ENCODE data around the gene MAGI2. TPM values are rescaled to one million over a fixed set of nuclear protein-coding genes. Genes with fewer than 3 reads are reported as not detected.
A peak's percentile ranks its signal among the peaks of the same experiment; 100 is the strongest.

The MAGI2 gene
- total RNA-seq, 2 donors from 2014 or later = 10.3 to 19.2 TPM

DNA sequence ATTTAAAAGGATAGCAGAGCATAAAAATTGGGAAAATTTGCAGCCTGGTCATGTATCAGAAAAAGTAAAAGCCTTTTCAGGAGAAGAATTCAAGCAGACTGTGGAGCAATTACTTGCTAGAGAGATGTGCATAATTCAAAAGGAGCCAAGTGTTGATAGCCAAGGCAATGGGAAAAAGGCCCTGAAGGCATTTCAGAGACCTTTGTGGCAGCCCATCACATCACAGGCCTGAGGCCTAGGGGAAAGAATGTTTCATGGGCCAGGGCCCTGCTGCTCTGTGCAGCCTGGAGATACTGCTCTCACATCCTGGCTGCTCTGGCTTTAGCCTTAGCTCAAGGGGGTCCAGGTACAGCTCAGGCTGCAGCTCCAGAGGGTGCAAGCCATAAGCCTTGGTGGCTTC, 152.9 kb downstream of the MAGI2 start:
- Mint-ChIP-seq H3K4me1 (peaks cover 4% of the 10 kb centered on the region), H3K36me3 (ENCODE audit: low read depth) (no peaks in the 10 kb centered on the region), H3K27me3 (ENCODE audit: insufficient read depth) (no peaks in the 10 kb centered on the region), H3K9me3 (no peaks in the 10 kb centered on the region), H3K4me3 (no peak overlapping the region), H3K27ac (no peak overlapping the region)
- no peak overlapping the region for H3K4me3 ChIP-seq (ENCODE audit: low read length)
- peaks cover 5% of the 10 kb centered on the region for H3K4me1 ChIP-seq (ENCODE audit: control insufficient read depth, insufficient read depth, low read length)
- no peaks in the 10 kb centered on the region for H3K36me3 ChIP-seq (ENCODE audit: control insufficient read depth, insufficient read depth, low read length)
- no peak overlapping the region for H3K27ac ChIP-seq (ENCODE audit: low read depth, low read length)
- H3K9ac ChIP-seq (ENCODE audit: extremely low read depth, low read length, poor library complexity, severe bottlenecking) = no peak overlapping the region
- H3K27me3 ChIP-seq (ENCODE audit: control insufficient read depth, insufficient read depth, low read length, poor library complexity, severe bottlenecking) = no peaks in the 10 kb centered on the region
- TF ChIP-seq CTCF (conservative IDR thresholded peaks at IDR 0.05) = no peak
- no peaks in the 10 kb centered on the region for H3K9me3 ChIP-seq (ENCODE audit: control insufficient read depth, low read length)
- DNase-seq = no peak

DNA sequence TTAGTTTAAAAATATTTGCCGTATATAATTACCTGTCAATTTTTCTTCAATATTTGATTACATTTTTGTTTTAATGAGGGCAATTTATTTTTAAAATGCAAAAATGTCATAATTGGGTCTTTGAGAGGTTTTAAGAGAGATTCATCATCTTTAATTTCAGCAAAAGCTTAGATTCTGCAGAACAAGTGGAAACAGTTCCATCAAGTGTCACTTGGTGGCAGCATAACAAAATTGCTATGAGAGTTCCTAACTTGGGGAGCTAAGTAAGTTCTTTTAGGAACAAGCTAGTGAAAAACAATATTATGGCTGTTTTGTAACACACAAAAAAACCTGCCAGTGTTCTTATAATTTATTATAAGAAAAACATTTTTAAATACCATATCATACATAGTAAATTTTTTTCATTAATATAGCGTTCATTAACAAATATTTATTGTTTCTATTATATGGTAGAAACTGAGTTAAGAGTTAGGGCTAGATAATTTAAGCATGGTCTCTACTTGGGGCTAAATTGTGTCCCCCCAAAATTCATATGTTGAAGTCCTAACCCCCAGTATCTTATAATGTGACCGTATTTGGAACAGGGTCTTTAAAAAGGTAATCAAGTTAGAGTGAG, 155.2 kb downstream of the MAGI2 start:
- Histone ChIP-seq H3K4me3 (ENCODE audit: low read length) (no peak overlapping the region), H3K9me3 (ENCODE audit: control insufficient read depth, low read length) (no peaks in the 10 kb centered on the region), H3K27me3 (ENCODE audit: control insufficient read depth, insufficient read depth, low read length, poor library complexity, severe bottlenecking) (no peaks in the 10 kb centered on the region), H3K36me3 (ENCODE audit: control insufficient read depth, insufficient read depth, low read length) (no peaks in the 10 kb centered on the region), H3K9ac (ENCODE audit: extremely low read depth, low read length, poor library complexity, severe bottlenecking) (no peak overlapping the region), H3K4me1 (ENCODE audit: control insufficient read depth, insufficient read depth, low read length) (peaks cover 5% of the 10 kb centered on the region), H3K27ac (ENCODE audit: low read depth, low read length) (no peak overlapping the region)
- peak; percentile 85 for TF ChIP-seq CTCF (conservative IDR thresholded peaks at IDR 0.05)
- H3K36me3 Mint-ChIP-seq (ENCODE audit: low read depth) = no peaks in the 10 kb centered on the region
- DNase-seq = peak; percentile 49
- peaks cover 4% of the 10 kb centered on the region for H3K4me1 Mint-ChIP-seq
- H3K27ac Mint-ChIP-seq = no peak overlapping the region
- peaks cover 2% of the 10 kb centered on the region for H3K27me3 Mint-ChIP-seq (ENCODE audit: insufficient read depth)
- no peak overlapping the region for H3K4me3 Mint-ChIP-seq
- no peaks in the 10 kb centered on the region for H3K9me3 Mint-ChIP-seq
- 87% methylated on average over 1 of the region's 3 CpGs; no CpG with 5 or more reads in 1 of the 2 experiments for WGBS, 2 experiments (ENCODE audit: insufficient coverage in 1 of 2, insufficient read length in 1 of 2)

DNA sequence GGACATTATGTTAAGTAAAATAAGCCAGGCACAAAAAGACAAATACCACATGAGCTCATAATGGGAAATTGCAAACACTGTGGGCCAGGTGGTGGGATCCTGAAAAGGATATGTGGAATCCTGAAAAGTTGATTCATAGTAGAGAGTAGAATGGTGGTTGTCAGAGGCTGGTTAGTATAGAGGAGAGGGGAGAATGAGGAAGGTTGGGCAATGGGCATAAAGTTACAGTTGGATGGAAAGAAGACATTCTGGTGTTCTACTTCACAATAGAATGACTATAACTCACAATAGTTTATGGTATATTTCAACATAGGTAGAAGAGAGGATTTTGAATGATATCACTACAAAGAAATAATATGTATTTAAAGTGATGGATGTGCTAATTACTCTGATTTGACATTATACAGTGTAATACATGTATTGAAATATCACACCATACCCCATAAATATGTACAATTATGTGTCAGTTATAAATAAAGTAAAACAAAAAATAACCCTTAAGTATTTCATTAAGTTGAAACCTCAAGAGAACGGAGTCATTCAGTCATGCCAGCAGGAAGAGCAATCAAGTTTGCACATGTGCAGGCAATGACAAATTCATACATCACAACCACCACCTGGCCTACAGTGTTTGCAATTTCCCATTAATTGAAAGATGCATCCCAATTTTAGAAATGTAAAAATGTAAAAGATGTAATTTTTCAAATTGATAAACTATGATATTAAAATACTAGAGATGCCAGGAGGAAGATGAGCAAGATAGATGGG, 156.7 kb downstream of the MAGI2 start:
- no peak for DNase-seq
- Mint-ChIP-seq H3K27ac (no peak overlapping the region), H3K36me3 (ENCODE audit: low read depth) (no peaks in the 10 kb centered on the region), H3K9me3 (no peaks in the 10 kb centered on the region), H3K4me1 (no peaks in the 10 kb centered on the region), H3K27me3 (ENCODE audit: insufficient read depth) (peaks cover 2% of the 10 kb centered on the region), H3K4me3 (no peak overlapping the region)
- Histone ChIP-seq H3K27ac (ENCODE audit: low read depth, low read length) (no peak overlapping the region), H3K9ac (ENCODE audit: extremely low read depth, low read length, poor library complexity, severe bottlenecking) (no peak overlapping the region), H3K27me3 (ENCODE audit: control insufficient read depth, insufficient read depth, low read length, poor library complexity, severe bottlenecking) (no peaks in the 10 kb centered on the region), H3K4me3 (ENCODE audit: low read length) (no peak overlapping the region), H3K9me3 (ENCODE audit: control insufficient read depth, low read length) (no peaks in the 10 kb centered on the region), H3K4me1 (ENCODE audit: control insufficient read depth, insufficient read depth, low read length) (no peaks in the 10 kb centered on the region), H3K36me3 (ENCODE audit: control insufficient read depth, insufficient read depth, low read length) (no peaks in the 10 kb centered on the region)
- TF ChIP-seq CTCF (conservative IDR thresholded peaks at IDR 0.05) = no peak
- 79 to 80% methylated on average over 1 of the region's 1 CpG for WGBS, 2 experiments (ENCODE audit: insufficient coverage in 1 of 2, insufficient read length in 1 of 2)
